ENCODE data around the gene TET1.

The TET1 gene

GRCh38 chr10:68559841-68560185 lies 324 bp upstream of the TET1 start:
- peaks cover 14% of the 10 kb centered on the region for H3K27me3 ChIP-seq (ENCODE audit: insufficient read depth, poor library complexity, severe bottlenecking)
- no peak for TF ChIP-seq POLR2AphosphoS5 (IDR thresholded peaks at IDR 0.05; ENCODE audit: low read depth)
- no peak for TF ChIP-seq GABPA (IDR thresholded peaks at IDR 0.05; ENCODE audit: low read depth)
- TF ChIP-seq, protein P1, sequence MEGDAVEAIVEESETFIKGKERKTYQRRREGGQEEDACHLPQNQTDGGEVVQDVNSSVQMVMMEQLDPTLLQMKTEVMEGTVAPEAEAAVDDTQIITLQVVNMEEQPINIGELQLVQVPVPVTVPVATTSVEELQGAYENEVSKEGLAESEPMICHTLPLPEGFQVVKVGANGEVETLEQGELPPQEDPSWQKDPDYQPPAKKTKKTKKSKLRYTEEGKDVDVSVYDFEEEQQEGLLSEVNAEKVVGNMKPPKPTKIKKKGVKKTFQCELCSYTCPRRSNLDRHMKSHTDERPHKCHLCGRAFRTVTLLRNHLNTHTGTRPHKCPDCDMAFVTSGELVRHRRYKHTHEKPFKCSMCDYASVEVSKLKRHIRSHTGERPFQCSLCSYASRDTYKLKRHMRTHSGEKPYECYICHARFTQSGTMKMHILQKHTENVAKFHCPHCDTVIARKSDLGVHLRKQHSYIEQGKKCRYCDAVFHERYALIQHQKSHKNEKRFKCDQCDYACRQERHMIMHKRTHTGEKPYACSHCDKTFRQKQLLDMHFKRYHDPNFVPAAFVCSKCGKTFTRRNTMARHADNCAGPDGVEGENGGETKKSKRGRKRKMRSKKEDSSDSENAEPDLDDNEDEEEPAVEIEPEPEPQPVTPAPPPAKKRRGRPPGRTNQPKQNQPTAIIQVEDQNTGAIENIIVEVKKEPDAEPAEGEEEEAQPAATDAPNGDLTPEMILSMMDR (IDR thresholded peaks at IDR 0.05; ENCODE audit: insufficient read depth, low read length) = no peak
- TF ChIP-seq REST (IDR thresholded peaks at IDR 0.05; ENCODE audit: insufficient replicate concordance, low read depth) = no peak
- no peak for TF ChIP-seq SPI1 (IDR thresholded peaks at IDR 0.05; ENCODE audit: borderline replicate concordance, low read depth)
- no peak overlapping the region for H3K27ac ChIP-seq (replicated peaks)
- DNase-seq (ENCODE audit: low read depth in 1 of 2, low spot score in 1 of 2) = peak in 1 of 2 experiments; percentile 57
- H3K4me3 ChIP-seq (replicated peaks; ENCODE audit: insufficient read depth, low read length) = peak overlapping the region; percentile 64

DNA sequence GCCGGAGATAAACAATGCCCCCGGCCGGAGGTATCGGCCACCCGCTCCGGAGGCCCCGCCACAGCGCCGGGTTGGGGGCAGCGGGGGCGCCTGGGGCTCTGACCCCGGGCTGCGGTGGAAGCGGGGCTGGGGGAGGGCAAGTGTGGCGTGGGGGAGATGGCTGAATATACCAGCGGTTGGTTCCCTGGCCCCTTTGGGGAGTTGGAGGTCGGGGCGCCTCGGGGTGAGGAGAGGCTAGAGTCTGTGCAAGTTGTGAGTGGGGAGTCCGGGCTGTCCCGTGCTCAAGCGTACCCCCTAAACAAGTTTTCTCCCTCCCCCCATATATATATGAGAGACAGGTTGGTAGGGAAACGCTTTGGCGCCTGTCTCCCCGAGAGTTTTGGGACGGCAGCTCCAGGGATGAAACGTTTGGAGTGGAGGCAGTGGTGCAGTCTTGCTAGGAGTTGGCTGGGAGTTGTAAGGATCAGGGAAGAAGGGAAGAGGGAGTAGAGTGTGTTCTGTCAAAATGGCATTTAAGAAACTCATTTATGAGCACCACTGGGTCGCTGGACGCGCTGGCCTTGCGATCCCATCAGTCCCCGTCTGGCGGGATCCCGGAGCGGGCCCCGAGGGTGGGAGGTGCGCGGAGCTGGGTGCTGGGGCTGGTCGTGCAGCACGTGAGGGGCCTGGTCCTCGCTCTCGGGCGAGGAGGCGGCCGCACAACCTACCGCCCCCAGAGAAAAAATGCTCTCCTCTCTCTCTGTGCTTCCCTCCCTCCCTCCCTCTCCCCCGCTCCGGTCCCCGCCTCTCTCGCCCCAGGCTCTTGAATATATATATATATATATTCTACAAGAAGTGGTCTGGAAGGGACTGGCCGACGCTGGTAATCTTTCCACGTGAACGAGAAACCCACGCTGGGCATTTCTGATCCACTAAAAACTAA lies 1.1 kb downstream of the TET1 start:
- no peak for DNase-seq (ENCODE audit: low read depth in 1 of 2, low spot score in 1 of 2)
- H3K27ac ChIP-seq (replicated peaks) = no peak overlapping the region
- peaks cover 20% of the 10 kb centered on the region for H3K27me3 ChIP-seq (ENCODE audit: insufficient read depth, poor library complexity, severe bottlenecking)
- TF ChIP-seq POLR2AphosphoS5 (IDR thresholded peaks at IDR 0.05; ENCODE audit: low read depth) (no peak), GABPA (IDR thresholded peaks at IDR 0.05; ENCODE audit: low read depth) (no peak), SPI1 (IDR thresholded peaks at IDR 0.05; ENCODE audit: borderline replicate concordance, low read depth) (no peak), REST (IDR thresholded peaks at IDR 0.05; ENCODE audit: insufficient replicate concordance, low read depth) (no peak)
- TF ChIP-seq, protein P1 (IDR thresholded peaks at IDR 0.05; ENCODE audit: insufficient read depth, low read length) = no peak
- peak overlapping the region; percentile 64 for H3K4me3 ChIP-seq (replicated peaks; ENCODE audit: insufficient read depth, low read length)

DNA sequence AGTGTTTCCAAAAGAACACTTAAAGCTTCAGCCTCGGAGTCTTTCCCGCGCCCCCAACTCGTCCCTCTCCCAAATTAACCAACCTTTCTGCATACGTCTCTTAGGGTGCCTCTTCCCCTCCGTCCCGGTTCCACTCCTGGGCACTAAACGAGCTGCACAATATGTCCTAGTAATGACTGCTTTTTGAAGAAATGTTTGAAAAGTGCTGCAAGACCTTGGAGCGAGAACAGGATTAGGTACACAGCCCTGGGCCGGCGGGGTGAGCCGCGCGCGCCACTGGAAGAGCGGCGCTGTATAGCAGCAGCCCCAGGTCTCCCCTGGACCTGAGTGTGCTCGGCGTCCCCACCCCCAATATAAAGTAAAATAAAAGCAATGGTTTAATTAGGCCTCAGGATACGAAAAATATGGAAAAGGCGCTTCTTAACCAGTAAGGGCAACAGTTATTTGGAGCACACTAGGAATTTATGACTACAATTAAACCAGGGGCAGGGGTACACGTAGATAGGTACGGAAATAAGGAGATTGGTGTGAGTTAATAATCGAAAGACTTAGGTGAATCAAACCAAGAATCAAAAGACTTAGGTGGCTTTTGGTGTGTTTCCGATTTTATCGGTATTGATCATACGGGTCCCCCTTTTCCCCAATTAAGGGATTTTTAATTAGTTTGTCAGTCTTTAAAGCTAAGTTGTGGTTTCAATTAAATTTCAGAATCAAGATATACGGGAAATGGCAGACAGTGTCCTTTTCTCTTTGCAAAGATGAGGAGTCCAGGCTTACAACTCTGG lies 1.9 kb downstream of the TET1 start:
- no peak overlapping the region for H3K27ac ChIP-seq (replicated peaks)
- TF ChIP-seq GABPA (IDR thresholded peaks at IDR 0.05; ENCODE audit: low read depth) = no peak
- TF ChIP-seq POLR2AphosphoS5 (IDR thresholded peaks at IDR 0.05; ENCODE audit: low read depth) = no peak
- no peak for TF ChIP-seq REST (IDR thresholded peaks at IDR 0.05; ENCODE audit: insufficient replicate concordance, low read depth)
- TF ChIP-seq, protein P1 (IDR thresholded peaks at IDR 0.05; ENCODE audit: insufficient read depth, low read length) = no peak
- TF ChIP-seq SPI1 (IDR thresholded peaks at IDR 0.05; ENCODE audit: borderline replicate concordance, low read depth) = no peak
- DNase-seq (ENCODE audit: low read depth in 1 of 2, low spot score in 1 of 2) = no peak
- H3K4me3 ChIP-seq (replicated peaks; ENCODE audit: insufficient read depth, low read length) = no peak overlapping the region
- peaks cover 20% of the 10 kb centered on the region for H3K27me3 ChIP-seq (ENCODE audit: insufficient read depth, poor library complexity, severe bottlenecking)

Data from HL-60 (cell line).